DOHH2 (cell line): ENCODE measurements around the gene FGF3.

Experiments used
- EZH2phosphoT487 ChIP-seq: fragments of 200-600 bp; sonication (generic); IDR thresholded peaks from 2 replicates; pipeline ENCODE4 v1.6.1; 2017; ENCODE audit warnings: borderline replicate concordance, mild to moderate bottlenecking, antibody characterized with exemption, low read length, moderate library complexity, mixed read lengths
- TF ChIP-seq, protein P1 (sequence below): fragments of 200-600 bp; sonication (generic); IDR thresholded peaks from one replicate; pipeline ENCODE4 v1.5.1; 2014; ENCODE audit warnings: antibody characterized with exemption, mild to moderate bottlenecking, low read depth, low read length; ENCODE audit not compliant: poor library complexity, severe bottlenecking

DNA sequence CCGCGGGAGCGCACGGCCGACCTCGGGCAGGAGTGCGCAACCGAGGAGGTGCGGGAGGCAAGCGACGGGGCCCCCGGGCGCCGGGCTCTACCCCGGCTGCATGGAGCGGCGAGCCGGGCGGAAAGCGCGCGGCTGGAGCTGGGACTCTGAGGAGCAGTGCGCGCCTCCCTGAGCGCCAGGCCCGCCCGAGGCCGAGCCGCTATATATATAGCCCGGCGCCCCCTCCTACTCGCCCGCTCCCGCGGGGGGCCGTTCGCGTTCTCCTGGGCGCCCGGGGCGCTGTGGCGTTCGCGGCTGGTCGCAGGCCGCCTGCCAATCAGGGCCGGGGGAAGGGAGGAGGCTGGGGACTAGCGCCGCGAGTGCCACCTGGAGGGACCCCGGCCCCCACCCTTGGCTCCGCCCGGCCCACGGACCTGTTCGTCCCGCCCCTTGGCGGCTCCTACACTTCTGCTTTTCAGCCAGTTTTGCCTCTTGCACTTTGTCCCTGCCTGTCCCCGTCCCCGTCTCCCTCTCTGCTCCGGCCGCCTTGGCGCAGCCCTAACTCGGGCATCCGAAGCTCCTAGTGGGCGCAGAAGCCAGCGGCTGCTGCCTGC lies 44.0 kb downstream of the FGF3 start, which contains the start of gene FGF4:
- TF ChIP-seq, protein P1, sequence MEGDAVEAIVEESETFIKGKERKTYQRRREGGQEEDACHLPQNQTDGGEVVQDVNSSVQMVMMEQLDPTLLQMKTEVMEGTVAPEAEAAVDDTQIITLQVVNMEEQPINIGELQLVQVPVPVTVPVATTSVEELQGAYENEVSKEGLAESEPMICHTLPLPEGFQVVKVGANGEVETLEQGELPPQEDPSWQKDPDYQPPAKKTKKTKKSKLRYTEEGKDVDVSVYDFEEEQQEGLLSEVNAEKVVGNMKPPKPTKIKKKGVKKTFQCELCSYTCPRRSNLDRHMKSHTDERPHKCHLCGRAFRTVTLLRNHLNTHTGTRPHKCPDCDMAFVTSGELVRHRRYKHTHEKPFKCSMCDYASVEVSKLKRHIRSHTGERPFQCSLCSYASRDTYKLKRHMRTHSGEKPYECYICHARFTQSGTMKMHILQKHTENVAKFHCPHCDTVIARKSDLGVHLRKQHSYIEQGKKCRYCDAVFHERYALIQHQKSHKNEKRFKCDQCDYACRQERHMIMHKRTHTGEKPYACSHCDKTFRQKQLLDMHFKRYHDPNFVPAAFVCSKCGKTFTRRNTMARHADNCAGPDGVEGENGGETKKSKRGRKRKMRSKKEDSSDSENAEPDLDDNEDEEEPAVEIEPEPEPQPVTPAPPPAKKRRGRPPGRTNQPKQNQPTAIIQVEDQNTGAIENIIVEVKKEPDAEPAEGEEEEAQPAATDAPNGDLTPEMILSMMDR, result no peak
- TF ChIP-seq EZH2phosphoT487, result no peak
